ENCODE results near the gene DHPS. TPM values are rescaled to one million over a fixed set of nuclear protein-coding genes. Genes with fewer than 3 reads are reported as not detected.
A peak's percentile ranks its signal among the peaks of the same experiment; 100 is the strongest.
"Not testable (repeated sequence)": the region's sequence is repeated elsewhere in the genome, so short reads cannot be mapped to it uniquely, and the experiment has no call there.

The DHPS gene
- total and polyA plus RNA-seq, 2 experiments from 2014 or later = 80.0 to 113 TPM

DNA sequence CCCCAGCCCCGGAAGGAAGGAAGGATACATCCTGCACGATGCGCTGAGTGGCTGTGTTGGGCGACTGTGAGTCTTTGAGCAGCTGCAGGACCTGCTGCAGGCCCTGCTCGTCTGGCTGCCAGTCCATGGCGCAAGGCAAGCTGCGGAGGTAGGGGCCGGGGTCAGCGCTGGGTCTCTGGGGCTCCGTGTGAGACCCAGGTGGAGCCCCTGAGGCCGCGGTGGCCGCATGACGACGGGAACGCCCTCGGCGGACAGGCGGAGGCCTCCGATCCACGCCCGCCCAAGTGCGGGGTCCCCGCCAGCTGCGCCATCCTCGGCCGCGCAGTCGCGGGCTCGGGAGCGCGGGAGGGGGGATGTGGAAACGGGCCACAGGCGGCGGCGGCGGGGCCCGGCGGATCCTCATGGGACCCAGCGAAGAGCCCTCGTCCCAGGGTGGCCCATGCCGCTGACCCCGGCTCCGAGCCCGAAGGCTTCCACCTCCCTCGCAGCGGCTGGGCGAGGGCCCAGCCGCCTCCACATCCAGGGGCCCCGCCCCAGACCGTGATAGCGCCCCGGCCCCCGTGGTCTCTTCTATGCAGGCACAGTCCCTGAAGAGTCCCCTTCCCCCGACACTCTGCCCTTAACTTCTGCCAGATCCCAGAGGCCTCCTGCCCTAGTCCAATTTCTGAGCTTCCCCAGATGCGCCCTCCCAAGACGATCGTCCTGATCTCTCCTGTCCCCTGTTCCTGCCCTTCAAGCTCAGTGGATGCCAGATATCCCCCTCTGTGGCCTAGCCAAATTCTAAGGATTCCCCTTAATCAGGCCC, 39.4 kb upstream of the DHPS start:
- H3K36me3 ChIP-seq = peaks cover 5% of the 10 kb centered on the region
- DNase-seq (ENCODE audit: low read depth in 1 of 2, low spot score in 1 of 2) = peak; percentile 8 to 32
- peaks cover 7% of the 10 kb centered on the region for H3K4me1 ChIP-seq (ENCODE audit: low read depth)
- H3K4me3 ChIP-seq = peak overlapping the region; percentile 64
- H3K27me3 ChIP-seq = no peaks in the 10 kb centered on the region
- TF ChIP-seq, protein P1, sequence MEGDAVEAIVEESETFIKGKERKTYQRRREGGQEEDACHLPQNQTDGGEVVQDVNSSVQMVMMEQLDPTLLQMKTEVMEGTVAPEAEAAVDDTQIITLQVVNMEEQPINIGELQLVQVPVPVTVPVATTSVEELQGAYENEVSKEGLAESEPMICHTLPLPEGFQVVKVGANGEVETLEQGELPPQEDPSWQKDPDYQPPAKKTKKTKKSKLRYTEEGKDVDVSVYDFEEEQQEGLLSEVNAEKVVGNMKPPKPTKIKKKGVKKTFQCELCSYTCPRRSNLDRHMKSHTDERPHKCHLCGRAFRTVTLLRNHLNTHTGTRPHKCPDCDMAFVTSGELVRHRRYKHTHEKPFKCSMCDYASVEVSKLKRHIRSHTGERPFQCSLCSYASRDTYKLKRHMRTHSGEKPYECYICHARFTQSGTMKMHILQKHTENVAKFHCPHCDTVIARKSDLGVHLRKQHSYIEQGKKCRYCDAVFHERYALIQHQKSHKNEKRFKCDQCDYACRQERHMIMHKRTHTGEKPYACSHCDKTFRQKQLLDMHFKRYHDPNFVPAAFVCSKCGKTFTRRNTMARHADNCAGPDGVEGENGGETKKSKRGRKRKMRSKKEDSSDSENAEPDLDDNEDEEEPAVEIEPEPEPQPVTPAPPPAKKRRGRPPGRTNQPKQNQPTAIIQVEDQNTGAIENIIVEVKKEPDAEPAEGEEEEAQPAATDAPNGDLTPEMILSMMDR (IDR thresholded peaks at IDR 0.05; ENCODE audit: low read depth, low read length) = no peak
- H3K27ac ChIP-seq = peak overlapping the region; percentile 99
- no peaks in the 10 kb centered on the region for H3K9me3 ChIP-seq (ENCODE audit: low read depth)

DNA sequence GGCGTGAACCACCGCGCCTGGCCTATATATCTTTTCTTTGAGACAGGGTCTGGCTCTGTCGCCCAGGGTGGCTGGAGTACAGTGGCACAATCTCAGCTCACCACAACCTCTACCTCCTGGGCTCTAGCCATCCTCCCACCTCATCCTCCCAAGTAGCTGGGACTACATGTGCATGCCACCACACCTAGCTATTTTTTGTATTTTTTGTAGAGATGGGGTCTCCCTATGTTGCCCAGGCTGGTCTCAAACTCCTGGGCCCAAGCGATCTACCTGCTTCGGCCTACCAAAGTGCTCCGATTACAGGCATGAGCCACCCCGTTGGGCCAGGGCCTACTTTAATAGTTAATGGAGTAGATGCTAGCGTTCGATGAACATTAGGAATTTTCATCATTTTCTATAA, 38.6 kb upstream of the DHPS start:
- Histone ChIP-seq H3K27me3 (no peaks in the 10 kb centered on the region), H3K27ac (peak overlapping the region; percentile 99), H3K36me3 (peaks cover 8% of the 10 kb centered on the region), H3K4me1 (ENCODE audit: low read depth) (peaks cover 7% of the 10 kb centered on the region), H3K4me3 (no peak overlapping the region), H3K9me3 (ENCODE audit: low read depth) (no peaks in the 10 kb centered on the region)
- DNase-seq (ENCODE audit: low read depth in 1 of 2, low spot score in 1 of 2) = no peak
- TF ChIP-seq, protein P1 (IDR thresholded peaks at IDR 0.05; ENCODE audit: low read depth, low read length) = no peak

DNA sequence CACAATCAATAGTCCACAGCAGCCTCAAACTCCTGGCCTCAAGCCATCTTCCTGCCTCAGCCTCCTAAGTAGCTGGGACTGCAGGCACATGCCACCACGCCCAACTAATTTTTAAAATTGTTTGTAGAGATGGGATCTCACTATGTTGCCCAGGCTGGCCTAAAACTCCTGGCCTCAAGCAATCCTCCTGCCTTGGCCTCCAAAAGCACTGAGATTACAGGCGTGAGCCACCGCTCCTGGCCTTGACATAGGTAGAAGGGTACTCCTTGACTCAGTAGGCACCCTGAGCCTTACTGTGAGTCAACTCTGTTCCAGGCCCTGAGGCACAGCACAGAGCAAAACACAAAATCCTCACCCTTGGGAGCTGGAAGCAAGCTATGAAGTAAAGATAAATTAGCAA, 34.2 kb upstream of the DHPS start:
- H3K27me3 ChIP-seq = no peaks in the 10 kb centered on the region
- H3K9me3 ChIP-seq (ENCODE audit: low read depth) = no peaks in the 10 kb centered on the region
- TF ChIP-seq, protein P1 (IDR thresholded peaks at IDR 0.05; ENCODE audit: low read depth, low read length) = no peak
- no peak overlapping the region for H3K4me3 ChIP-seq
- H3K4me1 ChIP-seq (ENCODE audit: low read depth) = peaks cover 4% of the 10 kb centered on the region
- H3K36me3 ChIP-seq = peaks cover 31% of the 10 kb centered on the region
- H3K27ac ChIP-seq = no peak overlapping the region
- no peak for DNase-seq (ENCODE audit: low read depth in 1 of 2, low spot score in 1 of 2)

DNA sequence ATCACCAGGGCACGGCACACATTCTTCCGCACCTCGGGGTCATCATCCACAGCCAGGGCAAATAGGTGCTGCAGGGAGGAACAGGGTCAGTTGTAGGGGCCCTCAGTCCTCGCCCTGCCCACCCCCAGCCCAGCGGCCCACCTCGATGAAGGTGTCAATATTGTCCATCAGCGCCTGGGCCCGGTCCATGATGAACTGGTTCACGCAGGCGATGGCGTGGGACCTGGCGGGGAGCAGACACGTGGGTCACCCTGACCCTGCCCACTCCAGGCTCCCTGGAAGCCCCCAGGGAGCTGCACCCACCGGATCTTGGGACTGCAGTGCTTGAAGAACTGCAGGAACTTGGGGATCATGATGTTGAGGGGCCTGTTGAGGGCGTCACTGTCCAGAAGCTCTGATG, 33.4 kb upstream of the DHPS start:
- Histone ChIP-seq H3K27me3 (no peaks in the 10 kb centered on the region), H3K27ac (no peak overlapping the region), H3K4me3 (no peak overlapping the region), H3K36me3 (peaks cover 38% of the 10 kb centered on the region), H3K9me3 (ENCODE audit: low read depth) (no peaks in the 10 kb centered on the region), H3K4me1 (ENCODE audit: low read depth) (no peaks in the 10 kb centered on the region)
- TF ChIP-seq, protein P1 (IDR thresholded peaks at IDR 0.05; ENCODE audit: low read depth, low read length) = no peak
- no peak for DNase-seq (ENCODE audit: low read depth in 1 of 2, low spot score in 1 of 2)

DNA sequence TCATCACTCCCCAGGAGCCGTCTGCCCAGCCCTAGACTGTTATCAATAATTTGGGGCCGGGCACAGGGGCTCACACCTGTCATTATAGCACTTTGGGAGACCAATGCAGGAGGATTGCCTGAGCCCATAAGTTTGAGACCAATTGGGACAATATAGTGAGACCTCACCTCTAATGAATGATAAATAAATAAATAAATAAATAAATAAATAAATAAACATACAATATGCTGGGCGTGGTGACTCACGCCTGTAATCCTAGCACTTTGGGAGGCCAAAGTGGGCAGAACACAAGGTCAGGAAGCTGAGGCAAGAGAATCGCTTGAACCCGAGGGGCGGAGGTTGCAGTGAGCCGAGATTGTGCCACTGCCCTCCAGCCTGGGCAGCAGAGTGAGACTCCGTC, 31.6 kb upstream of the DHPS start:
- not testable (repeated sequence) for H3K27me3 ChIP-seq; H3K4me1 ChIP-seq (ENCODE audit: low read depth); H3K27ac ChIP-seq; DNase-seq (ENCODE audit: low read depth in 1 of 2, low spot score in 1 of 2); H3K9me3 ChIP-seq (ENCODE audit: low read depth); H3K4me3 ChIP-seq
- peaks cover 47% of the 10 kb centered on the region for H3K36me3 ChIP-seq

DNA sequence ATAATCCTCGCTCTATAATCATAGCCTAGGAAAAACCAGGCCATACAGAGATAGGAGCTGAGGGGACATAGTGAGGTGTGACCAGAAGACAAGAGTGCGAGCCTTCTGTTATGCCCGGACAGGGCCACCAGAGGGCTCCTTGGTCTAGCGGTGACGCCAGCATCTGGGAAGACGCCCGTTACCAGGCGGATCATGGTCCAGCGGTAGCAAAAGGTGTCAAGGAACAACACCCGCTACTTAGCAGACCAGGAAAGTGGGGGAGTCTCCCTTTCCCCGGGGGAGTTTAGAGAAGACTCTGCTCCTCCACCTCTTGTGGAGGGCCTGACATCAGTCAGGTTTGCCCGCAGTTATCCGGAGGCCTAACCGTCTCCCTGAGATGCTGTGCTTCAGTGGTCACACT, 30.4 kb upstream of the DHPS start:
- H3K4me1 ChIP-seq (ENCODE audit: low read depth); H3K27ac ChIP-seq; H3K4me3 ChIP-seq; H3K27me3 ChIP-seq; H3K9me3 ChIP-seq (ENCODE audit: low read depth); DNase-seq (ENCODE audit: low read depth in 1 of 2, low spot score in 1 of 2): not testable (repeated sequence)
- peaks cover 47% of the 10 kb centered on the region for H3K36me3 ChIP-seq
- TF ChIP-seq, protein P1 (IDR thresholded peaks at IDR 0.05; ENCODE audit: low read depth, low read length) = peak; percentile 14

All from cardiac muscle cell (in vitro differentiated cells and primary cell).